Liver (tissue), 9 donors: ENCODE results near the gene OR5L2. TPM values are rescaled to one million over a fixed set of nuclear protein-coding genes. Genes with fewer than 3 reads are reported as not detected.

Experiments
- DNase-seq: peaks from one replicate; pipeline ENCODE4 v3.0.0-alpha.2; 2017; ENCODE audit warnings: low spot score
- H3K27ac ChIP-seq, 2 donors: one replicate each; pipeline ENCODE4 v1.7.0; 2013; ENCODE audit warnings: inconsistent platforms in 2 of 2, low read length in 2 of 2, control low read depth in 1 of 2, low read depth in 1 of 2, mild to moderate bottlenecking in 1 of 2
- H3K27me3 ChIP-seq, 4 donors: one replicate each; pipeline versions ENCODE4 v1.6.1 to v1.7.0; 2013; ENCODE audit warnings: low read length in 3 of 4, inconsistent platforms in 1 of 4, mild to moderate bottlenecking in 1 of 4, moderate library complexity in 1 of 4; ENCODE audit not compliant: control insufficient read depth in 4 of 4, insufficient read depth in 4 of 4
- H3K36me3 ChIP-seq, 4 donors: one replicate each; pipeline versions ENCODE4 v1.6.1 to v1.7.0; 2013; ENCODE audit warnings: low read length in 3 of 4, mild to moderate bottlenecking in 3 of 4, low read depth in 1 of 4, moderate library complexity in 1 of 4; ENCODE audit not compliant: control insufficient read depth in 4 of 4, insufficient read depth in 3 of 4
- H3K4me1 ChIP-seq, 4 donors: one replicate each; pipeline versions ENCODE4 v1.6.1 to v1.7.0; 2013; ENCODE audit warnings: low read length in 3 of 4, mild to moderate bottlenecking in 3 of 4, moderate library complexity in 1 of 4; ENCODE audit not compliant: control insufficient read depth in 4 of 4, insufficient read depth in 4 of 4
- H3K4me3 ChIP-seq, 3 donors: one replicate each; pipeline versions ENCODE4 v1.6.1 to v1.7.0; 2013; ENCODE audit warnings: low read length in 3 of 3, control low read depth in 1 of 3, low read depth in 1 of 3, mild to moderate bottlenecking in 1 of 3
- H3K9ac ChIP-seq, 2 donors: one replicate each; pipeline ENCODE4 v1.7.0; 2013; ENCODE audit warnings: low read length in 2 of 2, mild to moderate bottlenecking in 2 of 2, moderate library complexity in 2 of 2, control low read depth in 1 of 2, low read depth in 1 of 2
- H3K9me3 ChIP-seq, 4 donors: one replicate each; pipeline versions ENCODE4 v1.6.1 to v1.7.0; 2013; ENCODE audit warnings: low read length in 3 of 4; ENCODE audit not compliant: control insufficient read depth in 4 of 4
- EGR1 ChIP-seq, 2 donors: IDR thresholded peaks; 2 replicates each; pipeline ENCODE4 v1.6.1; 2016 to 2018; ENCODE audit warnings: antibody characterized with exemption in 2 of 2, low read depth in 2 of 2
- FOXA1 ChIP-seq: IDR thresholded peaks from 2 replicates; pipeline ENCODE4 v1.6.1; 2016; ENCODE audit warnings: antibody characterized with exemption
- FOXA2 ChIP-seq: IDR thresholded peaks from 2 replicates; pipeline ENCODE4 v1.6.1; 2016; ENCODE audit warnings: antibody characterized with exemption
- GABPA ChIP-seq, 2 donors: IDR thresholded peaks in 1 of 2; conservative IDR thresholded peaks in 1 of 2; 2 replicates each; pipeline ENCODE4 v1.6.1; 2016; ENCODE audit warnings: antibody characterized with exemption in 2 of 2, mild to moderate bottlenecking in 1 of 2, moderate library complexity in 1 of 2
- JUND ChIP-seq, 2 donors: IDR thresholded peaks; 2 replicates each; pipeline ENCODE4 v1.6.1; 2016; ENCODE audit warnings: antibody characterized with exemption in 2 of 2
- RAD21 ChIP-seq, 2 donors: IDR thresholded peaks; 2 replicates each; pipeline ENCODE4 v1.6.1; 2016; ENCODE audit warnings: antibody characterized with exemption in 2 of 2, mild to moderate bottlenecking in 2 of 2
- RXRA ChIP-seq, 2 donors: IDR thresholded peaks; 2 replicates each; pipeline ENCODE4 v1.6.1; 2017 to 2018; ENCODE audit warnings: antibody characterized with exemption in 2 of 2, mild to moderate bottlenecking in 1 of 2
- SP1 ChIP-seq: IDR thresholded peaks from 2 replicates; pipeline ENCODE4 v1.6.1; 2018; ENCODE audit warnings: antibody characterized with exemption, mild to moderate bottlenecking
- YY1 ChIP-seq: IDR thresholded peaks from 2 replicates; pipeline ENCODE4 v1.6.1; 2016; ENCODE audit warnings: antibody characterized with exemption, mild to moderate bottlenecking
- WGBS: extraction: QIAGEN DNeasy Blood & Tissue Kit; methylation state at CpG from one replicate; pipeline ENCODE4 v1.1.7; 2013; 5-methylcytosine and 5-hydroxymethylcytosine counted together
- polyA plus RNA-seq, 2 donors: library from polyadenylated mRNA; stranded (reverse) in 1 of 2; unstranded in 1 of 2; fragments of 200-250 nt in 1 of 2; fragments of >200 nt in 1 of 2; fragmentation: Nextera tagmentation in 1 of 2; extraction: Ambion mirVana in 1 of 2; gene quantifications; one replicate each; pipeline versions ENCODE4 v1.2.1 to v1.2.3, GENCODE V29; 2013 to 2015
- total RNA-seq, 2 donors: library from RNA; depleted of rRNA; stranded (reverse); fragments of >200 nt; gene quantifications; one replicate each; pipeline ENCODE4 v1.2.3, GENCODE V29; 2014
- TF ChIP-seq, protein P1 (sequence below): IDR thresholded peaks from 2 replicates; pipeline ENCODE4 v1.6.1; 2016; ENCODE audit warnings: antibody characterized with exemption
- TF ChIP-seq, protein P2 (sequence below): fragments of 150-350 bp; IDR thresholded peaks from 2 replicates; pipeline ENCODE4 v1.5.1; 2017; ENCODE audit warnings: improper control_type of control experiment, low read depth, low read length; ENCODE audit not compliant: missing input control
- TF ChIP-seq, protein P3 (sequence below): IDR thresholded peaks from 2 replicates; pipeline ENCODE4 v1.6.1; 2016; ENCODE audit warnings: antibody characterized with exemption
- TF ChIP-seq, protein P4 (sequence below): IDR thresholded peaks from 2 replicates; pipeline ENCODE4 v1.6.1; 2016; ENCODE audit warnings: antibody characterized with exemption, mild to moderate bottlenecking
- TF ChIP-seq, protein P5 (sequence below): IDR thresholded peaks from 2 replicates; pipeline ENCODE4 v1.6.1; 2016; ENCODE audit warnings: antibody characterized with exemption
- donor health status: healthy.
- donor health status: healthy.
- donor health status: healthy.
- donor health status: healthy.
- donor health status: healthy.

The OR5L2 gene
- total RNA-seq: not detected
- not detected for polyA plus RNA-seq

DNA sequence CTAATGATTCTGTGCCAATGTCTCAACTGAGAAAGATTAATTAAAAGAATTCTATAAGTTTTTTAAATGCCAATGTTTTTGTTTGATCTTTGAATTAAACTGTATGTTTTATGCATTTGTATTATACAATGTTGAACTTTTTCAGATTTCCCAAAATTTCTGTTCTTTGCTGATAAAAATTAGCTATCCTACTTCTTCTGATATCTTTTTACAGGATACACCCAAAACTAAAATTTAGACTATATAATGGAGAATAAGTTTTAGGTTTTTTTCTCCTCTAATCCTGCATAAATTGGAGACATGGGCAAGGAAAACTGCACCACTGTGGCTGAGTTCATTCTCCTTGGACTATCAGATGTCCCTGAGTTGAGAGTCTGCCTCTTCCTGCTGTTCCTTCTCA, at the start of gene OR5L2:
OR5L2 (plus strand) TSS at position 301 of the 400 bp plus-strand sequence; CDS start at position 301, 0 bp downstream.
- H3K36me3 ChIP-seq: no peaks in the 10 kb centered on the region
- no peaks in the 10 kb centered on the region for H3K4me1 ChIP-seq
- H3K4me3 ChIP-seq: no peak within 1 kb of the TSS
- TF ChIP-seq JUND (IDR thresholded peaks at IDR 0.05) (no peak), FOXA2 (no peak), SP1 (no peak)
- no peaks in the 10 kb centered on the region for H3K27me3 ChIP-seq
- no peaks in the 10 kb centered on the region for H3K9me3 ChIP-seq
- DNase-seq: no peak
- no peak within 1 kb of the TSS for H3K9ac ChIP-seq
- no peak within 1 kb of the TSS for H3K27ac ChIP-seq

DNA sequence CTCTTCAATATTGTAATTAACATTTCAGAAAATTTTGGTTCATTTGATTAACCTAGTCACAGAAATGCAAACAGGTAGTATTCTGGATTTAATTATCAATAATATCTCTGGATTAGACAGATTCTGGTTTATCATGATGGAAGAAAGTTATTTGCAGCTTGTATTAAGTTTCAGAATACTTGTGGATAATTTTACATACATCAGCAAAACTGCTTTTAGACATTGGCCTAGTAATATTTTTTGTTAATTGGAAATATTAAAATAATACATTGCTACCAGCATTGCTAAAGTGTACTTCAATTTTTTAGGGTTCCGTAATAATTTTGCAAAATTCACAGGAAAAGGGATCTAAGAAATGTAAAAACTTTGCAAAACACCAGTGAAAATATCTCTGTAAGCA, 35.4 kb upstream of the OR5L2 start:
- H3K9ac ChIP-seq: no peak overlapping the region
- WGBS: 72% methylated on average over 1 of the region's 1 CpG
- H3K4me1 ChIP-seq: no peaks in the 10 kb centered on the region
- H3K36me3 ChIP-seq: no peaks in the 10 kb centered on the region
- H3K27ac ChIP-seq: no peak overlapping the region
- H3K27me3 ChIP-seq: no peaks in the 10 kb centered on the region
- TF ChIP-seq SP1 (no peak), FOXA1 (no peak), RXRA (IDR thresholded peaks at IDR 0.05) (no peak), FOXA2 (no peak), JUND (IDR thresholded peaks at IDR 0.05) (no peak), GABPA (IDR thresholded peaks at IDR 0.05 in 1 of 2, conservative IDR thresholded peaks at IDR 0.05 in 1 of 2) (no peak), RAD21 (IDR thresholded peaks at IDR 0.05) (no peak)
- TF ChIP-seq, protein P1, sequence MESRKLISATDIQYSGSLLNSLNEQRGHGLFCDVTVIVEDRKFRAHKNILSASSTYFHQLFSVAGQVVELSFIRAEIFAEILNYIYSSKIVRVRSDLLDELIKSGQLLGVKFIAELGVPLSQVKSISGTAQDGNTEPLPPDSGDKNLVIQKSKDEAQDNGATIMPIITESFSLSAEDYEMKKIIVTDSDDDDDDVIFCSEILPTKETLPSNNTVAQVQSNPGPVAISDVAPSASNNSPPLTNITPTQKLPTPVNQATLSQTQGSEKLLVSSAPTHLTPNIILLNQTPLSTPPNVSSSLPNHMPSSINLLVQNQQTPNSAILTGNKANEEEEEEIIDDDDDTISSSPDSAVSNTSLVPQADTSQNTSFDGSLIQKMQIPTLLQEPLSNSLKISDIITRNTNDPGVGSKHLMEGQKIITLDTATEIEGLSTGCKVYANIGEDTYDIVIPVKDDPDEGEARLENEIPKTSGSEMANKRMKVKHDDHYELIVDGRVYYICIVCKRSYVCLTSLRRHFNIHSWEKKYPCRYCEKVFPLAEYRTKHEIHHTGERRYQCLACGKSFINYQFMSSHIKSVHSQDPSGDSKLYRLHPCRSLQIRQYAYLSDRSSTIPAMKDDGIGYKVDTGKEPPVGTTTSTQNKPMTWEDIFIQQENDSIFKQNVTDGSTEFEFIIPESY: no peak
- TF ChIP-seq, protein P2, sequence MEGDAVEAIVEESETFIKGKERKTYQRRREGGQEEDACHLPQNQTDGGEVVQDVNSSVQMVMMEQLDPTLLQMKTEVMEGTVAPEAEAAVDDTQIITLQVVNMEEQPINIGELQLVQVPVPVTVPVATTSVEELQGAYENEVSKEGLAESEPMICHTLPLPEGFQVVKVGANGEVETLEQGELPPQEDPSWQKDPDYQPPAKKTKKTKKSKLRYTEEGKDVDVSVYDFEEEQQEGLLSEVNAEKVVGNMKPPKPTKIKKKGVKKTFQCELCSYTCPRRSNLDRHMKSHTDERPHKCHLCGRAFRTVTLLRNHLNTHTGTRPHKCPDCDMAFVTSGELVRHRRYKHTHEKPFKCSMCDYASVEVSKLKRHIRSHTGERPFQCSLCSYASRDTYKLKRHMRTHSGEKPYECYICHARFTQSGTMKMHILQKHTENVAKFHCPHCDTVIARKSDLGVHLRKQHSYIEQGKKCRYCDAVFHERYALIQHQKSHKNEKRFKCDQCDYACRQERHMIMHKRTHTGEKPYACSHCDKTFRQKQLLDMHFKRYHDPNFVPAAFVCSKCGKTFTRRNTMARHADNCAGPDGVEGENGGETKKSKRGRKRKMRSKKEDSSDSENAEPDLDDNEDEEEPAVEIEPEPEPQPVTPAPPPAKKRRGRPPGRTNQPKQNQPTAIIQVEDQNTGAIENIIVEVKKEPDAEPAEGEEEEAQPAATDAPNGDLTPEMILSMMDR: no peak
- DNase-seq: no peak
- H3K9me3 ChIP-seq: peaks cover 0 to 3% (median 0%) of the 10 kb centered on the region in 4 donors
- no peak overlapping the region for H3K4me3 ChIP-seq

DNA sequence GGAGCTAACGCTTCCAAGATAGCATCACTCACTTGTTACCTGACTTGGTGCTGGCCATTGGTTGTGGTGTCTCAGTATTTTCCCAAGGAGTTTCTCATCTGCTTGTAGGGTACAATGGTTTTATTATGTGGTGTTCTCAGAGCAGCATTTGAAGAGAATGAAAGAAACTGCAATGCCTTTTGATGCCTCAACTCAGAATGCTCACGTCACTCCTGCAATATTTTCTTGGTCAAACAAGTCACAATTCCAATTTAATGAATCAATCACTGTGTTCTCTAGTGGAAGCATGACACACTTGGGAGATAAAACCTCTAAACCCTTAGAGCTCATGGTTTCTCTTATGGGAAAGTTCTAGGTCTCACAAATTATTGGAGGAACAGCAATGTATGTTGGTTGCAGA, 33.7 kb upstream of the OR5L2 start:
- Histone ChIP-seq H3K9me3 (no peaks in the 10 kb centered on the region), H3K27me3 (no peaks in the 10 kb centered on the region), H3K27ac (no peak overlapping the region), H3K36me3 (no peaks in the 10 kb centered on the region), H3K9ac (no peak overlapping the region), H3K4me1 (no peaks in the 10 kb centered on the region), H3K4me3 (no peak overlapping the region)
- no peak for TF ChIP-seq FOXA1
- no peak for TF ChIP-seq RXRA (IDR thresholded peaks at IDR 0.05)
- TF ChIP-seq EGR1 (IDR thresholded peaks at IDR 0.05; ENCODE audit: low read depth in 2 of 2): no peak
- no peak for TF ChIP-seq SP1
- TF ChIP-seq, protein P3, sequence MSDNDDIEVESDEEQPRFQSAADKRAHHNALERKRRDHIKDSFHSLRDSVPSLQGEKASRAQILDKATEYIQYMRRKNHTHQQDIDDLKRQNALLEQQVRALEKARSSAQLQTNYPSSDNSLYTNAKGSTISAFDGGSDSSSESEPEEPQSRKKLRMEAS: no peak
- TF ChIP-seq, protein P4, sequence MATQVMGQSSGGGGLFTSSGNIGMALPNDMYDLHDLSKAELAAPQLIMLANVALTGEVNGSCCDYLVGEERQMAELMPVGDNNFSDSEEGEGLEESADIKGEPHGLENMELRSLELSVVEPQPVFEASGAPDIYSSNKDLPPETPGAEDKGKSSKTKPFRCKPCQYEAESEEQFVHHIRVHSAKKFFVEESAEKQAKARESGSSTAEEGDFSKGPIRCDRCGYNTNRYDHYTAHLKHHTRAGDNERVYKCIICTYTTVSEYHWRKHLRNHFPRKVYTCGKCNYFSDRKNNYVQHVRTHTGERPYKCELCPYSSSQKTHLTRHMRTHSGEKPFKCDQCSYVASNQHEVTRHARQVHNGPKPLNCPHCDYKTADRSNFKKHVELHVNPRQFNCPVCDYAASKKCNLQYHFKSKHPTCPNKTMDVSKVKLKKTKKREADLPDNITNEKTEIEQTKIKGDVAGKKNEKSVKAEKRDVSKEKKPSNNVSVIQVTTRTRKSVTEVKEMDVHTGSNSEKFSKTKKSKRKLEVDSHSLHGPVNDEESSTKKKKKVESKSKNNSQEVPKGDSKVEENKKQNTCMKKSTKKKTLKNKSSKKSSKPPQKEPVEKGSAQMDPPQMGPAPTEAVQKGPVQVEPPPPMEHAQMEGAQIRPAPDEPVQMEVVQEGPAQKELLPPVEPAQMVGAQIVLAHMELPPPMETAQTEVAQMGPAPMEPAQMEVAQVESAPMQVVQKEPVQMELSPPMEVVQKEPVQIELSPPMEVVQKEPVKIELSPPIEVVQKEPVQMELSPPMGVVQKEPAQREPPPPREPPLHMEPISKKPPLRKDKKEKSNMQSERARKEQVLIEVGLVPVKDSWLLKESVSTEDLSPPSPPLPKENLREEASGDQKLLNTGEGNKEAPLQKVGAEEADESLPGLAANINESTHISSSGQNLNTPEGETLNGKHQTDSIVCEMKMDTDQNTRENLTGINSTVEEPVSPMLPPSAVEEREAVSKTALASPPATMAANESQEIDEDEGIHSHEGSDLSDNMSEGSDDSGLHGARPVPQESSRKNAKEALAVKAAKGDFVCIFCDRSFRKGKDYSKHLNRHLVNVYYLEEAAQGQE: no peak
- TF ChIP-seq GABPA (IDR thresholded peaks at IDR 0.05 in 1 of 2, conservative IDR thresholded peaks at IDR 0.05 in 1 of 2): no peak
- no peak for TF ChIP-seq YY1
- TF ChIP-seq, protein P5, sequence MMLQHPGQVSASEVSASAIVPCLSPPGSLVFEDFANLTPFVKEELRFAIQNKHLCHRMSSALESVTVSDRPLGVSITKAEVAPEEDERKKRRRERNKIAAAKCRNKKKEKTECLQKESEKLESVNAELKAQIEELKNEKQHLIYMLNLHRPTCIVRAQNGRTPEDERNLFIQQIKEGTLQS: no peak
- 68% methylated on average over 2 of the region's 2 CpGs for WGBS
- no peak for DNase-seq
